HepG2 (cell line): ENCODE measurements around the gene PRSS36. TPM values are rescaled to one million over a fixed set of nuclear protein-coding genes. Genes with fewer than 3 reads are reported as not detected.

Source experiments
- CEBPG ChIP-seq: IDR thresholded peaks from 2 replicates; pipeline ENCODE4 v1.6.1; 2016
- CENPX ChIP-seq: sonication (generic); formaldehyde crosslinking; IDR thresholded peaks from 2 replicates; pipeline ENCODE4 v1.9.0; 2021; ENCODE audit warnings: mild to moderate bottlenecking, missing genetic modification reagents, moderate library complexity
- GTF2F1 ChIP-seq: fragments of 150-350 bp; IDR thresholded peaks from 2 replicates; pipeline ENCODE4 v1.6.1; 2014; ENCODE audit warnings: low read length
- JUN ChIP-seq: sonication (generic); formaldehyde crosslinking; IDR thresholded peaks from 2 replicates; pipeline ENCODE4 v1.4.0; 2020; ENCODE audit warnings: mild to moderate bottlenecking, missing genetic modification reagents
- KLF16 ChIP-seq, 2 experiments: sonication (generic) in 1 of 2; formaldehyde crosslinking in 1 of 2; IDR thresholded peaks; 2 replicates each; pipeline versions ENCODE4 v1.6.1 to v1.8.0; 2016 to 2023; ENCODE audit warnings: missing genetic modification reagents in 2 of 2, missing compliant biosample characterization in 1 of 2
- NCOR1 ChIP-seq: fragments of 200-600 bp; sonication (generic); IDR thresholded peaks from 2 replicates; pipeline ENCODE4 v1.7.0; 2017; ENCODE audit warnings: antibody characterized with exemption, low read length, borderline replicate concordance
- PHF5A ChIP-seq: IDR thresholded peaks from one replicate; pipeline ENCODE4 v1.6.1; 2018; ENCODE audit warnings: low read depth, missing genetic modification reagents; ENCODE audit not compliant: unreplicated experiment
- PHF8 ChIP-seq: sonication (generic); formaldehyde crosslinking; IDR thresholded peaks from 2 replicates; pipeline ENCODE4 v1.5.0; 2020; ENCODE audit warnings: missing genetic modification reagents
- PLSCR1 ChIP-seq: sonication (generic); formaldehyde crosslinking; IDR thresholded peaks from 2 replicates; pipeline ENCODE4 v1.5.0; 2020; ENCODE audit warnings: missing genetic modification reagents, mild to moderate bottlenecking, borderline replicate concordance
- SMAD1 ChIP-seq: sonication (generic); formaldehyde crosslinking; IDR thresholded peaks from 2 replicates; pipeline ENCODE4 v1.4.0; 2020; ENCODE audit warnings: missing genetic modification reagents, low read depth, mild to moderate bottlenecking, borderline replicate concordance
- SMARCC2 ChIP-seq: fragments of 450-650 bp; IDR thresholded peaks from 2 replicates; pipeline ENCODE4 v1.6.1; 2017; ENCODE audit warnings: antibody characterized with exemption, mild to moderate bottlenecking
- SRF ChIP-seq: IDR thresholded peaks from 2 replicates; pipeline ENCODE4 v1.6.1; 2011; ENCODE audit warnings: mild to moderate bottlenecking, low read depth, low read length, moderate library complexity
- TERF1 ChIP-seq: sonication (generic); formaldehyde crosslinking; IDR thresholded peaks from 2 replicates; pipeline ENCODE4 v1.8.0; 2022; ENCODE audit warnings: mild to moderate bottlenecking, missing genetic modification reagents, moderate library complexity
- TOE1 ChIP-seq: sonication (generic); formaldehyde crosslinking; IDR thresholded peaks from 2 replicates; pipeline ENCODE4 v1.4.0; 2020; ENCODE audit warnings: mild to moderate bottlenecking, missing genetic modification reagents
- ZBED4 ChIP-seq: sonication (generic); formaldehyde crosslinking; IDR thresholded peaks from 2 replicates; pipeline ENCODE4 v1.4.0; 2020; ENCODE audit warnings: missing genetic modification reagents, borderline replicate concordance
- ZBTB3 ChIP-seq: sonication (generic); formaldehyde crosslinking; IDR thresholded peaks from 2 replicates; pipeline ENCODE4 v1.4.0; 2020; ENCODE audit warnings: low read depth, mild to moderate bottlenecking, moderate library complexity, missing genetic modification reagents, borderline replicate concordance
- ZNF317 ChIP-seq: sonication (generic); formaldehyde crosslinking; IDR thresholded peaks from 2 replicates; pipeline ENCODE4 v1.5.0; 2020; ENCODE audit warnings: mild to moderate bottlenecking, missing genetic modification reagents
- ZNF343 ChIP-seq: sonication (generic); formaldehyde crosslinking; IDR thresholded peaks from 2 replicates; pipeline ENCODE4 v1.4.0; 2020; ENCODE audit warnings: mild to moderate bottlenecking, missing genetic modification reagents
- ZNF503 ChIP-seq: sonication (generic); formaldehyde crosslinking; IDR thresholded peaks from 2 replicates; pipeline ENCODE4 v1.4.0; 2020; ENCODE audit warnings: missing genetic modification reagents
- ZNF576 ChIP-seq: sonication (generic); formaldehyde crosslinking; IDR thresholded peaks from 2 replicates; pipeline ENCODE4 v1.4.0; 2020; ENCODE audit warnings: mild to moderate bottlenecking, missing genetic modification reagents
- ZNF839 ChIP-seq: sonication (generic); formaldehyde crosslinking; IDR thresholded peaks from 2 replicates; pipeline ENCODE4 v1.4.0; 2020; ENCODE audit warnings: missing genetic modification reagents, mild to moderate bottlenecking, borderline replicate concordance
- ZNF883 ChIP-seq: sonication (generic); formaldehyde crosslinking; IDR thresholded peaks from 2 replicates; pipeline ENCODE4 v1.5.1; 2020; ENCODE audit warnings: mild to moderate bottlenecking, missing genetic modification reagents; ENCODE audit errors: not compliant biosample characterization
- polyA plus RNA-seq, 8 experiments: library from polyadenylated mRNA; depleted of rRNA in 3 of 8; stranded (reverse) in 7 of 8; unstranded in 1 of 8; fragments of >200 nt; fragmentation: Illumina TruSeq in 4 of 8; extraction: Trizol in 4 of 8; gene quantifications; 2 replicates each; pipeline versions ENCODE4 v1.2.1 to v1.2.3, GENCODE V29; 2011 to 2016; ENCODE audit warnings: low read depth in 4 of 8, missing spikeins in 1 of 8, mixed read lengths in 1 of 8; ENCODE audit not compliant: insufficient read depth in 1 of 8
- total RNA-seq, 5 experiments: library from RNA; depleted of rRNA; stranded (reverse); fragments of >200 nt; fragmentation: Illumina TruSeq; extraction: Trizol; gene quantifications; 2 replicates each; pipeline ENCODE4 v1.2.3, GENCODE V29; 2016; ENCODE audit warnings: low read depth in 1 of 5

PRSS36 gene
- total and polyA plus RNA-seq, 2 of the 13 experiments (the other 11 are each of a cell fraction or from before 2014, with no cell fraction given): 1.5 to 2.1 TPM

GRCh38 chr16:31179747-31180459 lies 30.0 kb upstream of the PRSS36 start, which contains the start of gene FUS (continued):
- TF ChIP-seq SMAD1 (peak; percentile 21), KLF16 (CRISPR knock-in tag; IDR thresholded peaks at IDR 0.05) (peak; percentile 75 to 97; a peak in 3 of 4 replicates), SRF (peak; percentile 7; the same call in 1 of the 2 replicates), PHF5A (CRISPR knock-in tag) (no peak), ZBED4 (CRISPR knock-in tag) (peak; percentile 76), ZNF839 (no peak; the same call in 1 of the 2 replicates), TOE1 (CRISPR knock-in tag) (peak; percentile 79; the same call in 1 of the 2 replicates), ZNF883 (CRISPR knock-in tag) (peak; percentile 93), ZNF317 (CRISPR knock-in tag) (peak; percentile 55), GTF2F1 (peak; percentile 97), CENPX (no peak), NCOR1 (peak; percentile 6; the same call in 1 of the 2 replicates), JUN (CRISPR knock-in tag) (peak; percentile 78), PHF8 (CRISPR knock-in tag) (peak; percentile 96), TERF1 (CRISPR knock-in tag) (peak; percentile 86; the same call in 1 of the 2 replicates), PLSCR1 (CRISPR knock-in tag) (no peak), ZNF343 (CRISPR knock-in tag) (0 out of 2 replicates have a peak, but pooled peaks have one; percentile 49), SMARCC2 (no peak), ZNF503 (CRISPR knock-in tag) (peak; percentile 84), ZBTB3 (CRISPR knock-in tag) (no peak), CEBPG (peak; percentile 56), ZNF576 (CRISPR knock-in tag) (0 out of 2 replicates have a peak, but pooled peaks have one; percentile 8)
